ENCODE results near the gene ADGRL2. TPM values are rescaled to one million over a fixed set of nuclear protein-coding genes. Genes with fewer than 3 reads are reported as not detected.

The ADGRL2 gene
- total RNA-seq, 1 experiment from 2014 or later = 0.51 TPM

GRCh38 chr1:81848880-81849682 is 48.3 kb downstream of the ADGRL2 start:
- Histone ChIP-seq H3K27ac (ENCODE audit: low read length) (no peak overlapping the region), H3K4me2 (ENCODE audit: low read length) (no peak overlapping the region), H3K4me3 (ENCODE audit: low read length) (no peak overlapping the region), H3K27me3 (ENCODE audit: low read length) (peaks cover 78% of the 10 kb centered on the region), H4K20me1 (ENCODE audit: low read length) (no peaks in the 10 kb centered on the region), H3K36me3 (ENCODE audit: low read depth, low read length) (no peaks in the 10 kb centered on the region), H3F3A (ENCODE audit: low read length, unreplicated experiment) (no peaks in the 10 kb centered on the region), H2AFZ (ENCODE audit: low read length) (no peak overlapping the region), H3K9me3 (ENCODE audit: low read length) (no peaks in the 10 kb centered on the region), H3K4me1 (ENCODE audit: insufficient read depth, low read length) (no peaks in the 10 kb centered on the region), H3K9ac (ENCODE audit: low read length) (no peak overlapping the region), H3K9me2 (replicated peaks; ENCODE audit: low read length) (no peaks in the 10 kb centered on the region), H3K79me2 (ENCODE audit: low read length) (no peaks in the 10 kb centered on the region)
- ChIA-PET CTCF (no interaction called here), POLR2A (ENCODE audit: unreplicated experiment) (no interaction called here)
- DNase-seq = no peak
- intact Hi-C loops (cut with micrococcal nuclease) = no loop called here
- no TSS peak for BruUV-seq (replicated peaks)
- ATAC-seq = no peak
- TF ChIP-seq, protein P1, sequence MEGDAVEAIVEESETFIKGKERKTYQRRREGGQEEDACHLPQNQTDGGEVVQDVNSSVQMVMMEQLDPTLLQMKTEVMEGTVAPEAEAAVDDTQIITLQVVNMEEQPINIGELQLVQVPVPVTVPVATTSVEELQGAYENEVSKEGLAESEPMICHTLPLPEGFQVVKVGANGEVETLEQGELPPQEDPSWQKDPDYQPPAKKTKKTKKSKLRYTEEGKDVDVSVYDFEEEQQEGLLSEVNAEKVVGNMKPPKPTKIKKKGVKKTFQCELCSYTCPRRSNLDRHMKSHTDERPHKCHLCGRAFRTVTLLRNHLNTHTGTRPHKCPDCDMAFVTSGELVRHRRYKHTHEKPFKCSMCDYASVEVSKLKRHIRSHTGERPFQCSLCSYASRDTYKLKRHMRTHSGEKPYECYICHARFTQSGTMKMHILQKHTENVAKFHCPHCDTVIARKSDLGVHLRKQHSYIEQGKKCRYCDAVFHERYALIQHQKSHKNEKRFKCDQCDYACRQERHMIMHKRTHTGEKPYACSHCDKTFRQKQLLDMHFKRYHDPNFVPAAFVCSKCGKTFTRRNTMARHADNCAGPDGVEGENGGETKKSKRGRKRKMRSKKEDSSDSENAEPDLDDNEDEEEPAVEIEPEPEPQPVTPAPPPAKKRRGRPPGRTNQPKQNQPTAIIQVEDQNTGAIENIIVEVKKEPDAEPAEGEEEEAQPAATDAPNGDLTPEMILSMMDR (conservative IDR thresholded peaks at IDR 0.05; ENCODE audit: low read depth, low read length) = no peak
- TF ChIP-seq EZH2phosphoT487 (IDR thresholded peaks at IDR 0.05; ENCODE audit: borderline replicate concordance, low read length) (no peak), EZH2 (IDR thresholded peaks at IDR 0.05; ENCODE audit: low read length, unreplicated experiment) (no peak)

DNA sequence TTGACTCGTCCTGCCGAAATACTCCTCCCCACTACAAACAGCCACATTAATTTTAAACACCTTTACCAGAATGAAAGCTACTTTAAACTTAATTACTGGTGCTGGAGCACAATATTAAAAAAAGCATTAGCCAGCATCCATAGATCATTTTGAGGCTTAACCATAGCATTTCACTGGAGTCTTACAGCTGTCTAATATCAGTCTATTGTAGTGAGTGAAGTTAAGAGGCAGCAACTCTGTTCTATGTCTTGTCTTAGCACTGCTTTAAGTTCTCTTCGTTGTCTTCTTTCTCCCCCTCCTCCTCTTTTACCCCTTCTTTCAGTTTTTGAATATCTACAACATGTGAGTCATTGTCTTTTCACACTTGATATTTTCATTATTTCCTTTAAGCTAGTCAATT is 49.3 kb downstream of the ADGRL2 start:
- no peak overlapping the region for H3K4me3 ChIP-seq (ENCODE audit: low read length)
- H4K20me1 ChIP-seq (ENCODE audit: low read length) = no peaks in the 10 kb centered on the region
- no peak overlapping the region for H3K4me2 ChIP-seq (ENCODE audit: low read length)
- ATAC-seq (no peak), DNase-seq (no peak)
- H3K27ac ChIP-seq (ENCODE audit: low read length) = no peak overlapping the region
- H3K79me2 ChIP-seq (ENCODE audit: low read length) = no peaks in the 10 kb centered on the region
- no peaks in the 10 kb centered on the region for H3F3A ChIP-seq (ENCODE audit: low read length, unreplicated experiment)
- H2AFZ ChIP-seq (ENCODE audit: low read length) = no peak overlapping the region
- TF ChIP-seq EZH2phosphoT487 (IDR thresholded peaks at IDR 0.05; ENCODE audit: borderline replicate concordance, low read length) (no peak), EZH2 (IDR thresholded peaks at IDR 0.05; ENCODE audit: low read length, unreplicated experiment) (no peak)
- TF ChIP-seq, protein P1 (conservative IDR thresholded peaks at IDR 0.05; ENCODE audit: low read depth, low read length) = no peak
- CTCF ChIA-PET = no interaction called here
- intact Hi-C loops (cut with micrococcal nuclease) = no loop called here
- H3K27me3 ChIP-seq (ENCODE audit: low read length) = peaks cover 77% of the 10 kb centered on the region
- H3K9ac ChIP-seq (ENCODE audit: low read length) = no peak overlapping the region
- H3K4me1 ChIP-seq (ENCODE audit: insufficient read depth, low read length) = no peaks in the 10 kb centered on the region
- BruUV-seq (replicated peaks) = no TSS peak
- POLR2A ChIA-PET (ENCODE audit: unreplicated experiment) = no interaction called here
- H3K9me2 ChIP-seq (replicated peaks; ENCODE audit: low read length) = no peaks in the 10 kb centered on the region
- no peaks in the 10 kb centered on the region for H3K36me3 ChIP-seq (ENCODE audit: low read depth, low read length)
- H3K9me3 ChIP-seq (ENCODE audit: low read length) = no peaks in the 10 kb centered on the region

DNA sequence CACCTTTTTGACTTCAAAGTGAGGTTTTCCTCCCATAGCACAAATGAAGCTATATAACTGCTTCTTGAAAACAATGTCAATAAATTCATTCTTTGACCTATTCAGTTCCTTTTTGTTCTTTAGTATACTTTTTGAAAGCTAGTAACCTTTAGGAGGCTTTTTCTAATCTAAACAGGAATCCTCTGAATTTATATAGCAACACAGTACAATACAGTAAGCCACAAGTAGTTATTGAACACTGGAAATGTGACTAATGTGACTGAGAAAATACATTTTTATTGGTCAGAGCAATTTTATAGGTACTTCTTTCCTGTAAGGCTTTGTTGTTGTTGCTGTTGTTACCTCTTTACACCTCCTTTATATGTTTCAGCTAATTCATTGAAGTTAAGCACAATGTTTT is 49.8 kb downstream of the ADGRL2 start:
- Histone ChIP-seq H3K9me2 (replicated peaks; ENCODE audit: low read length) (no peaks in the 10 kb centered on the region), H4K20me1 (ENCODE audit: low read length) (no peaks in the 10 kb centered on the region), H3K9me3 (ENCODE audit: low read length) (no peaks in the 10 kb centered on the region), H3K4me1 (ENCODE audit: insufficient read depth, low read length) (no peaks in the 10 kb centered on the region), H3K9ac (ENCODE audit: low read length) (no peak overlapping the region), H3K4me3 (ENCODE audit: low read length) (no peak overlapping the region), H3K27ac (ENCODE audit: low read length) (no peak overlapping the region), H3K4me2 (ENCODE audit: low read length) (no peak overlapping the region), H3K27me3 (ENCODE audit: low read length) (peaks cover 78% of the 10 kb centered on the region), H3K79me2 (ENCODE audit: low read length) (no peaks in the 10 kb centered on the region), H2AFZ (ENCODE audit: low read length) (no peak overlapping the region), H3F3A (ENCODE audit: low read length, unreplicated experiment) (no peaks in the 10 kb centered on the region), H3K36me3 (ENCODE audit: low read depth, low read length) (no peaks in the 10 kb centered on the region)
- ATAC-seq = no peak
- BruUV-seq (replicated peaks) = no TSS peak
- intact Hi-C loops (cut with micrococcal nuclease) = no loop called here
- no peak for DNase-seq
- ChIA-PET CTCF (no interaction called here), POLR2A (ENCODE audit: unreplicated experiment) (no interaction called here)
- TF ChIP-seq, protein P1 (conservative IDR thresholded peaks at IDR 0.05; ENCODE audit: low read depth, low read length) = no peak
- no peak for TF ChIP-seq EZH2phosphoT487 (IDR thresholded peaks at IDR 0.05; ENCODE audit: borderline replicate concordance, low read length)
- no peak for TF ChIP-seq EZH2 (IDR thresholded peaks at IDR 0.05; ENCODE audit: low read length, unreplicated experiment)

Measured in PC-3 (cell line).